Bronchial epithelial cell (primary cell): ENCODE data around the gene HOXD11. TPM values are rescaled to one million over a fixed set of nuclear protein-coding genes. Genes with fewer than 3 reads are reported as not detected.
A peak's percentile ranks its signal among the peaks of the same experiment; 100 is the strongest.

Experiments used
- DNase-seq: peaks from one replicate; pipeline ENCODE4 v3.0.0-alpha.2; 2010; ENCODE audit warnings: low read depth
- FAIRE-seq: peaks from 2 replicates; lab custom pipeline; 2011; peaks lifted over from hg19 to GRCh38; lab: Jason Lieb, UNC
- H3K27me3 ChIP-seq: 2 replicates; pipeline ENCODE4 v1.5.1; 2011; ENCODE audit warnings: low read length; ENCODE audit not compliant: control insufficient read depth, insufficient read depth
- H3K36me3 ChIP-seq: 2 replicates; pipeline ENCODE4 v1.5.1; 2011; ENCODE audit warnings: low read length; ENCODE audit not compliant: control insufficient read depth, insufficient read depth
- H3K4me3 ChIP-seq: 2 replicates; pipeline ENCODE4 v1.5.1; 2011; ENCODE audit warnings: mild to moderate bottlenecking, low read depth, low read length, control low read depth
- CTCF ChIP-seq: IDR thresholded peaks from 2 replicates; pipeline ENCODE4 v1.5.1; 2011; ENCODE audit warnings: mild to moderate bottlenecking, moderate library complexity, low read length, control low read depth, inconsistent platforms; ENCODE audit not compliant: insufficient read depth, severe bottlenecking
- total RNA-seq: library from RNA; depleted of rRNA; stranded (reverse); fragments of >200 nt; gene quantifications from 2 replicates; pipeline ENCODE4 v1.2.1, GENCODE V29; 2014

The HOXD11 gene
- total RNA-seq, 1 donor from 2014 or later = not detected

GRCh38 chr2:176121190-176122051 is 14.3 kb downstream of the HOXD11 start:
- Histone ChIP-seq H3K4me3 (no peak overlapping the region), H3K36me3 (no peaks in the 10 kb centered on the region), H3K27me3 (peaks cover 78% of the 10 kb centered on the region)
- TF ChIP-seq CTCF = no peak
- DNase-seq (no peak), FAIRE-seq (no peak)

GRCh38 chr2:176122052-176122682 is 15.1 kb downstream of the HOXD11 start:
- no peak for DNase-seq
- TF ChIP-seq CTCF = no peak
- FAIRE-seq = no peak
- peaks cover 75% of the 10 kb centered on the region for H3K27me3 ChIP-seq
- no peak overlapping the region for H3K4me3 ChIP-seq
- H3K36me3 ChIP-seq = no peaks in the 10 kb centered on the region

GRCh38 chr2:176122683-176123410 is 15.8 kb downstream of the HOXD11 start, which contains the start of gene HOXD9:
Gene HOXD9, plus strand, starts transcription at chr2:176122719. Its CDS starts 50 bp downstream, at chr2:176122769.
- DNase-seq = no peak
- H3K4me3 ChIP-seq = peak within 1 kb of the TSS; percentile 5
- peaks cover 73% of the 10 kb centered on the region for H3K27me3 ChIP-seq
- TF ChIP-seq CTCF = no peak
- FAIRE-seq = no peak
- no peaks in the 10 kb centered on the region for H3K36me3 ChIP-seq

GRCh38 chr2:176123411-176124109 is 16.5 kb downstream of the HOXD11 start:
- no peak for TF ChIP-seq CTCF
- H3K36me3 ChIP-seq = no peaks in the 10 kb centered on the region
- FAIRE-seq (no peak), DNase-seq (no peak)
- H3K4me3 ChIP-seq = no peak overlapping the region
- H3K27me3 ChIP-seq = peaks cover 74% of the 10 kb centered on the region

- no peak for TF ChIP-seq CTCF
- H3K4me3 ChIP-seq = no peak overlapping the region
- no peak for FAIRE-seq
These were observed 17.2 kb downstream of the HOXD11 start for GRCh38 chr2:176124110-176124946.

More at GRCh38 chr2:176124110-176124946, 17.2 kb downstream of the HOXD11 start:
- peaks cover 77% of the 10 kb centered on the region for H3K27me3 ChIP-seq
- no peak for DNase-seq
- H3K36me3 ChIP-seq = no peaks in the 10 kb centered on the region
